Trophoblast cell (in vitro differentiated cells and primary cell): ENCODE results near the gene PPT1.
"Not testable (repeated sequence)": the region's sequence is repeated elsewhere in the genome, so short reads cannot be mapped to it uniquely, and the experiment has no call there.

Experiments
- DNase-seq, 2 donors: peaks; one replicate each; pipeline ENCODE4 v3.0.0-alpha.2; 2016
- H2AFZ ChIP-seq: 2 replicates; pipeline ENCODE4 v1.6.1; 2013; ENCODE audit warnings: low read length, moderate library complexity, mild to moderate bottlenecking; ENCODE audit not compliant: insufficient read depth, poor library complexity
- H2AK5ac ChIP-seq: 2 replicates; pipeline ENCODE4 v1.6.1; 2013; ENCODE audit warnings: mild to moderate bottlenecking, low read length
- H2BK120ac ChIP-seq: 2 replicates; pipeline ENCODE4 v1.6.1; 2013; ENCODE audit warnings: low read length, mild to moderate bottlenecking, moderate library complexity; ENCODE audit not compliant: insufficient read depth, poor library complexity
- H2BK12ac ChIP-seq: 2 replicates; pipeline ENCODE4 v1.6.1; 2013; ENCODE audit warnings: mild to moderate bottlenecking, low read length, moderate library complexity
- H2BK5ac ChIP-seq: 2 replicates; pipeline ENCODE4 v1.6.1; 2013; ENCODE audit warnings: low read length, low read depth, moderate library complexity, mild to moderate bottlenecking; ENCODE audit not compliant: poor library complexity
- H3K14ac ChIP-seq: 2 replicates; pipeline ENCODE4 v1.6.1; 2013; ENCODE audit warnings: mild to moderate bottlenecking, low read length
- H3K18ac ChIP-seq: 2 replicates; pipeline ENCODE4 v1.6.1; 2013; ENCODE audit warnings: mild to moderate bottlenecking, low read length
- H3K23ac ChIP-seq: 2 replicates; pipeline ENCODE4 v1.6.1; 2013; ENCODE audit warnings: low read length
- H3K27ac ChIP-seq: 2 replicates; pipeline ENCODE4 v1.5.1; 2013; ENCODE audit warnings: low read depth, mild to moderate bottlenecking, inconsistent platforms, low read length, moderate library complexity
- H3K27me3 ChIP-seq: 2 replicates; pipeline ENCODE4 v1.6.1; 2013; ENCODE audit warnings: inconsistent platforms, mild to moderate bottlenecking, low read length, moderate library complexity; ENCODE audit not compliant: insufficient read depth
- H3K36me3 ChIP-seq, 2 experiments: 1 replicate in 1 of 2; 2 replicates in 1 of 2; pipeline ENCODE4 v1.6.1; 2013; ENCODE audit warnings: low read length in 2 of 2, mild to moderate bottlenecking in 2 of 2, moderate library complexity in 1 of 2; ENCODE audit not compliant: insufficient read depth in 2 of 2, control insufficient read depth in 1 of 2
- H3K4ac ChIP-seq: 2 replicates; pipeline ENCODE4 v1.6.1; 2013; ENCODE audit warnings: low read depth, mild to moderate bottlenecking, low read length, moderate library complexity
- H3K4me1 ChIP-seq, 2 experiments: 1 replicate in 1 of 2; 2 replicates in 1 of 2; pipeline ENCODE4 v1.6.1; 2013; ENCODE audit warnings: low read length in 2 of 2, mild to moderate bottlenecking in 2 of 2, moderate library complexity in 1 of 2; ENCODE audit not compliant: insufficient read depth in 2 of 2, control insufficient read depth in 1 of 2
- H3K4me2 ChIP-seq: 2 replicates; pipeline ENCODE4 v1.6.1; 2013; ENCODE audit warnings: inconsistent platforms, mild to moderate bottlenecking, low read length, moderate library complexity
- H3K4me3 ChIP-seq: 2 replicates; pipeline ENCODE4 v1.5.1; 2013; ENCODE audit warnings: mild to moderate bottlenecking, low read depth, low read length, inconsistent platforms
- H3K79me1 ChIP-seq: one replicate; pipeline ENCODE4 v1.6.1; 2013; ENCODE audit warnings: low read length
- H3K79me2 ChIP-seq: 2 replicates; pipeline ENCODE4 v1.6.1; 2013; ENCODE audit warnings: low read length, mild to moderate bottlenecking; ENCODE audit not compliant: control insufficient read depth, insufficient read depth, poor library complexity
- H3K9ac ChIP-seq: 2 replicates; pipeline ENCODE4 v1.6.1; 2013; ENCODE audit warnings: mild to moderate bottlenecking, low read length
- H3K9me3 ChIP-seq: 2 replicates; pipeline ENCODE4 v1.6.1; 2013; ENCODE audit warnings: low read depth, mild to moderate bottlenecking, control low read depth, inconsistent platforms, low read length; ENCODE audit not compliant: insufficient read depth
- H4K12ac ChIP-seq: 2 replicates; pipeline ENCODE4 v1.6.1; 2013; ENCODE audit warnings: low read depth, mild to moderate bottlenecking, low read length, moderate library complexity
- H4K8ac ChIP-seq: 2 replicates; pipeline ENCODE4 v1.6.1; 2013; ENCODE audit warnings: low read depth, mild to moderate bottlenecking, low read length, moderate library complexity
- H4K91ac ChIP-seq: one replicate; pipeline ENCODE4 v1.6.1; 2013; ENCODE audit warnings: low read depth, mild to moderate bottlenecking, low read length, moderate library complexity
- WGBS: extraction: QIAGEN DNeasy Blood & Tissue Kit; methylation state at CpG from one replicate; pipeline ENCODE4 v1.1.7; 2013; ENCODE audit warnings: missing lambda C conversion rate; ENCODE audit not compliant: insufficient read length, insufficient coverage; ENCODE audit errors: extremely low coverage; 5-methylcytosine and 5-hydroxymethylcytosine counted together

The PPT1 gene

GRCh38 chr1:40038697-40039096 lies 58.4 kb downstream of the PPT1 start:
- peaks cover 30% of the 10 kb centered on the region for H3K79me2 ChIP-seq
- H3K9me3 ChIP-seq, result no peaks in the 10 kb centered on the region
- peaks cover 20% of the 10 kb centered on the region for H3K79me1 ChIP-seq
- WGBS, result no CpG with 5 or more reads among the region's 3 CpGs
- H2AFZ ChIP-seq, result no peak overlapping the region
- no peak overlapping the region for H2BK120ac ChIP-seq
- peaks cover 3 to 11% of the 10 kb centered on the region in 2 experiments for H3K36me3 ChIP-seq
- H3K4me1 ChIP-seq, result peaks cover 2 to 6% of the 10 kb centered on the region in 2 experiments
- no peak overlapping the region for H3K4me2 ChIP-seq
- H2BK12ac ChIP-seq, result no peak overlapping the region
- no peak overlapping the region for H3K27ac ChIP-seq
- H4K8ac ChIP-seq, result no peak overlapping the region
- H3K9ac ChIP-seq, result no peak overlapping the region
- H4K12ac ChIP-seq, result no peak overlapping the region
- no peak overlapping the region for H3K14ac ChIP-seq
- no peak overlapping the region for H4K91ac ChIP-seq
- H3K27me3 ChIP-seq, result no peaks in the 10 kb centered on the region
- H3K4me3 ChIP-seq, result no peak overlapping the region
- H3K4ac ChIP-seq, result no peak overlapping the region
- H3K18ac ChIP-seq, result no peak overlapping the region
- H2BK5ac ChIP-seq, result no peak overlapping the region
- H3K23ac ChIP-seq, result no peak overlapping the region
- no peak overlapping the region for H2AK5ac ChIP-seq
- DNase-seq, result no peak

DNA sequence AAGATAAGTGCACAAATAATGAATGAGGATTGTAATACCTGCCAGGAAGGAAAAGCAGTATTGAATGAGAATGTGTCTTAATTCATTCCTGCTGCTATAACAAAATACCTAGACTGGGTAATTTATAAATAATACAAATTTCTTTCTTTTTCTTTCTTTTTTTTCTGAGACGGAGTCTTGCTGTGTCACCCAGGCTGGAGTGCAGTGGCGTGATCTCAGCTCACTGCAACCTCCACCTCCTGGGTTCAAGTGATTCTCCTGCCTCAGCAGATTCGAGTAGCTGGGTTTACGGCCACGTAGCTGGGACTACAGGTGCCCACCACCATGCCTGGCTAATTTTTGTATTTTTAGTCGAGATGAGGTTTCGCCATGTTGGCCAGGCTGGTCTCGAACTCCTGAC lies 59.8 kb downstream of the PPT1 start:
- H3K4ac ChIP-seq, H4K12ac ChIP-seq, H2AFZ ChIP-seq, H3K18ac ChIP-seq, H3K14ac ChIP-seq, H3K4me3 ChIP-seq, H3K27me3 ChIP-seq, H3K4me1 ChIP-seq, H3K4me2 ChIP-seq, H3K9me3 ChIP-seq, H3K9ac ChIP-seq, H2BK5ac ChIP-seq, H2AK5ac ChIP-seq, H4K91ac ChIP-seq, H3K27ac ChIP-seq, H2BK120ac ChIP-seq, H3K23ac ChIP-seq, H4K8ac ChIP-seq, H2BK12ac ChIP-seq, H3K36me3 ChIP-seq, DNase-seq: not testable (repeated sequence)
- Histone ChIP-seq H3K79me2 (peaks cover 20% of the 10 kb centered on the region), H3K79me1 (peaks cover 20% of the 10 kb centered on the region)
- WGBS, result no CpG with 5 or more reads among the region's 8 CpGs

DNA sequence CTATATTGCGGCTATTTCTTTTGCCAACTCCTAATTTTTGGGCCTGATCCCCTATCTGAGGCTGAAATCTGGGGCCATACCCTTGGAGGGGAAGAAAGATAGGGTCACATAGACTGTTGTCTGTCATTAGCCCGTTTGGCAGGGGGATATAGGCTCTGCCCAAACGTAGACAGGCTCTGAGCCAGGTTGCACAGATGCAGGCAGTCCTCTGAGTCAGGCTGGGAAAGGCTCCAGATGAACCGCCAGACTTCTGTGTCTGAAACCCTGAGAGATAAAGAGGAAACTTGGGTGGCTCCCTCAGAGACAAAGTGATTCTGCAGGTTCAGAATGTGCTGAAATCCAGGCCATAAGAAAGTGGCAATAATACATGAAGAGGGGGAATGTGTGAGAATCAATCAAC lies 60.5 kb downstream of the PPT1 start:
- H4K12ac ChIP-seq, result no peak overlapping the region
- no peak overlapping the region for H3K4me2 ChIP-seq
- H3K36me3 ChIP-seq, result no peaks in the 10 kb centered on the region
- no peak overlapping the region for H3K18ac ChIP-seq
- H3K79me2 ChIP-seq, result peaks cover 17% of the 10 kb centered on the region
- no peak overlapping the region for H4K8ac ChIP-seq
- H4K91ac ChIP-seq, result no peak overlapping the region
- no peak overlapping the region for H2BK12ac ChIP-seq
- H3K9me3 ChIP-seq, result no peaks in the 10 kb centered on the region
- peaks cover 20% of the 10 kb centered on the region for H3K79me1 ChIP-seq
- no peak overlapping the region for H3K23ac ChIP-seq
- no peaks in the 10 kb centered on the region for H3K27me3 ChIP-seq
- no peak overlapping the region for H2BK5ac ChIP-seq
- H3K4ac ChIP-seq, result no peak overlapping the region
- DNase-seq, result peak; percentile 15 to 32
- no peak overlapping the region for H3K4me3 ChIP-seq
- WGBS, result no CpG with 5 or more reads among the region's 4 CpGs
- H2BK120ac ChIP-seq, result no peak overlapping the region
- no peak overlapping the region for H3K9ac ChIP-seq
- no peak overlapping the region for H2AFZ ChIP-seq
- no peak overlapping the region for H2AK5ac ChIP-seq
- H3K14ac ChIP-seq, result no peak overlapping the region
- H3K27ac ChIP-seq, result no peak overlapping the region
- peaks cover 0 to 3% of the 10 kb centered on the region in 2 experiments for H3K4me1 ChIP-seq

GRCh38 chr1:40034869-40035268 lies 62.2 kb downstream of the PPT1 start:
- no peak overlapping the region for H3K27ac ChIP-seq
- H3K9ac ChIP-seq, result no peak overlapping the region
- no peak overlapping the region for H3K14ac ChIP-seq
- H2BK5ac ChIP-seq, result no peak overlapping the region
- H4K12ac ChIP-seq, result no peak overlapping the region
- no peak for DNase-seq
- no peak overlapping the region for H3K18ac ChIP-seq
- H3K4me3 ChIP-seq, result no peak overlapping the region
- no peak overlapping the region for H2AFZ ChIP-seq
- no peak overlapping the region for H4K91ac ChIP-seq
- H3K4me2 ChIP-seq, result no peak overlapping the region
- H3K79me1 ChIP-seq, result peaks cover 8% of the 10 kb centered on the region
- WGBS, result no CpG with 5 or more reads among the region's 2 CpGs
- H3K9me3 ChIP-seq, result no peaks in the 10 kb centered on the region
- no peak overlapping the region for H2AK5ac ChIP-seq
- no peak overlapping the region for H2BK120ac ChIP-seq
- no peaks in the 10 kb centered on the region for H3K4me1 ChIP-seq
- no peak overlapping the region for H2BK12ac ChIP-seq
- H3K23ac ChIP-seq, result no peak overlapping the region
- H3K79me2 ChIP-seq, result peaks cover 5% of the 10 kb centered on the region
- H3K27me3 ChIP-seq, result no peaks in the 10 kb centered on the region
- H4K8ac ChIP-seq, result no peak overlapping the region
- no peak overlapping the region for H3K4ac ChIP-seq
- no peaks in the 10 kb centered on the region for H3K36me3 ChIP-seq
